HG03439 (cell line): ENCODE data around the gene PLCD4.

Source experiments
- ATAC-seq: cut with Tn5 transposase; IDR thresholded peaks from one replicate; pipeline ENCODE4 v1.9.1; 2021; ENCODE audit warnings: mild to moderate bottlenecking, moderate library complexity; ENCODE audit not compliant: unreplicated experiment

PLCD4 gene

DNA sequence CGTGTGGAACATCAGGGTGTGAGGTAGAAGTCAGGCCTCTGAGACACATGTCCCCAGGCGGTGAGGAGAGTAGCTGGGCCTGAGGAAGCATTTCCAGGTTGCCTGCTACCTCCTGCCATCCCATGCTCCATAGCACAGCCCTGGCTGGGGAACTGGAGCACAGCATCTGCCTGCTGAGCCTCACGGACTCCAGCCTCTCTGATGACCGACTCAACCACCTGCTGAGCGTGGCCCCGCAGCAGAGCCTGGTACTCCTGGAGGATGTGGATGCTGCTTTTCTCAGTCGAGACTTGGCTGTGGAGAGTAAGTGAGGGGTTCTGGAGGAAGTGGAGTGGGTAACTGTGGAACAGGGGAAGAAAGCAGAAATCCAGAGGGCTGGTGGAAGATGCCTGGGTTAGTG is 54.7 kb downstream of the PLCD4 start:
- no peak for ATAC-seq

DNA sequence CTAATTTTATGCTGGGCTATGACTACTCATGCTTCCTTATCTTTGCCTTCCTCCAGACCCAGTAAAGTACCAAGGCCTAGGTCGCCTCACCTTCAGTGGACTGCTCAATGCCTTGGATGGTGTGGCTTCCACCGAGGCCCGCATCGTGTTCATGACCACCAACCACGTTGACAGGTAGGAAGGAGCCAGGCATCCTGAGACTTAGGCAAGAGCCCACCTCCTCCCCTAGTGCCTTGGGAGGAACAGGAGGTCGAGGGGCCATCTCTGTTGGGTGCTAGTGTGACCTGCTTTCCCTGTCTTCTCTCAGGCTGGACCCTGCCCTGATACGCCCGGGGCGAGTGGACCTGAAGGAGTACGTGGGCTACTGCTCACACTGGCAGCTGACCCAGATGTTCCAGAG is 55.1 kb downstream of the PLCD4 start:
- ATAC-seq = no peak

DNA sequence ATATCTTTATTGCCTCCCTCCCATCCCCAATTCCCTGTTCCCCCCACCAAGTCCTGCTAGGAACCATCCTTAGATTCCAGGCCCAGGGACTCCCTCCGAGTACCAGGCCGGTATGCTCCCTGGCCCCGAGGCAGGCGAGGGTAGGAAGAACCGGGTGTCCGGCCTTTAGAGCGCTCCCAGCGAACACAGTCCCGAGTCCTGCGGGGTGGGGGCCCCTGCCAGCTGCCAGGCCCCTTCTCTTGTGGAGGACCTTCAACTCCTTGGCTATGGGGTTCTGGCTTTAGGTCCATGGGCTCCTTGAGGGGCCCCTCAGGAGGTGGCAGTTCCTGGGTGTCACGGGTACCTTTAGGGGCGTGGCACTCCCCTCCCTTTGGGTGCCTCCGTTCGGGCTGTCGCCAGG is 56.2 kb downstream of the PLCD4 start:
- no peak for ATAC-seq

DNA sequence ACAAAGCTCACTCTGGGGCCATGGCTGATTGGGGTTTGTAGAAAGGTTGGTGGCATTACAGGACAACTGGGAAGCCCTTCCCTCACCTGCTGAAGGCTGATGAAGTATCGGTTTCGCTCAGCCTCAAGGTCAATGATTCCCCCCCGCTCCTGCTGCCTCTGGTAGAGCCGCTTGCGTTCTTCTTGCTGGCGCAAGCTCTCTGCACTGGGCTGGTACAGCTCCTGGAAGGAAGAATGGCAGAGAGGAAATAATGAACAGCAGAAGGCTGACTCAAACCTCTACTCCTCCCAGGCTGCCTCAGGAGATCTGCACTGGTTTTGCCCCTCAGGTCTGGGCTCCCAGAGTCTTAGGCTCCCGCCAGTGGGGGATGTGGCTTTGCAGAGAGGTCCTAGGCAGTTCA is 57.0 kb downstream of the PLCD4 start:
- ATAC-seq = no peak

DNA sequence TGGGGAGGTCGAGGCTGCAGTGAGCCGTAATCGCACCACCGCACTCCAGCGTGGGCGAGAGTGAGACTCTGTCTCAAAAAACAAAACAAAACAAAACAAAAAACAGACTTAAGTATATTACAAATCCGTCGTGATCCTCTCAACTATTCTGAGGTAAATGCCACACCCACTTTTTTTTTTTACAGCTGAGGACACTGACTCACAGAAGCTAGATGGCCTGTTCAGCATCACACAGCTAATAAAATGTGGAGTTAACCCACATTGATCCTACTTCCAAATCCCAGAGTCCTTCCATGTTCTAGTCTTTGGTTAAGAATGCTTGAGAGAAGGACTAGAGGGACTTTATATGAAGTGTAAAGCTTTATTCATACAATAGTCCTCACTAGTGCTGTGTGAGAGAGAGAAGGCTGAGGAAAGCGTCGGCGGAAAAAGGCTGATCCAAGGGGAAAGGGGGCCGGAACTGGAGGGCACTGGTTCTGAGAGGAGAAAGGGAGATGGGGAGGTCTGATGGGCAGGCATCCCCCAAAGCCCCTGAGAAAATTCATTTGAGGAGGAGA is 63.5 kb downstream of the PLCD4 start:
- peak; percentile 4 for ATAC-seq

DNA sequence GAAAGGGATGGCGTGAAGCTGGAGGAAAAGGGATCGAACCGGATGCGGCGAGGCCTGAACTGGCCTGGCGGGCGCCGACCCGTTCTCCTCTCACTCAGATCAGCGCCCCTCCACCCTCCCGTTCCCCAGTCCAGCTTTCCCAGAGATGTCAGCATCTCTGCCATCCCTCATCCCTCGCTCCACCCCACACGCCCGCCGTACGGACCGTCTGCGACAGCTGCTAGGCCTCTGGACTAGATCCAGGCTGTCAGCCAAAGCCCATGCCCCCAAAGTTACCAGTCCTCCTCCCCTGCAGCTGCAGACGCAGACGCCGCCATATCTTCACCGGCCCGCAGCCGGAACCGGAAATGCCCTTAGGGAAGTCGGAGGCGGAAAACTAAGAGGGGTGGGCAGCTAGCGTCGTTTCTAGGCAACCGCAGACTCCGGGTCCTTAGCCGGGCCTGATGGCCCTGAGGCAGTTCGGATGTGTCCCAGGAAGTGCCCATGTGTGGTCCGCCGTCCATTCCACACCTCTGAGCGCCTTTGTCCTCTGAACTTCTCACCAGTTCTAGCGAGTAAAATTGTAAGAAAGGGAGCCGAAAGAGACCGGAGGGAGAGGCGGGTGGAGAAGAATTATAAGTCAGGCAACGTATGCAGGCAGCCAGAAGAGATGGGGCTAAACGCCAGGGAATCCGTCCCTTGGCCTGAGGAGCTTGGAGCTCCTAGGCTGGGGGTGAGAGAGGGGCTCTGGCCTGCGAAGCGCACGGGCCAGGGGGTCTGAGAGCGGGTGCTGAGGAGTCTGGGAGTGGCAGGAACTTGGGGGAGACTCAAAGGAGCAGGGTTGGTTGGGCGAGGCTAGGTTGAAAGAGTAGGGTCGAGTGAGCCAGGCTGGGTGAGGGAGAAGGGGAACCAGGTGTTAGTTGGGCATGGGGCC is 64.2 kb downstream of the PLCD4 start, which contains the start of the genes RNF25 and STK36:
Gene RNF25 (minus strand): TSS at position 349 of the 913 bp plus-strand sequence. CDS start 32 bp downstream, at position 317.
Gene STK36 (plus strand): TSS at position 433 of the 913 bp plus-strand sequence. CDS start 744 bp downstream, outside the sequence.
- ATAC-seq = peak; percentile 94

DNA sequence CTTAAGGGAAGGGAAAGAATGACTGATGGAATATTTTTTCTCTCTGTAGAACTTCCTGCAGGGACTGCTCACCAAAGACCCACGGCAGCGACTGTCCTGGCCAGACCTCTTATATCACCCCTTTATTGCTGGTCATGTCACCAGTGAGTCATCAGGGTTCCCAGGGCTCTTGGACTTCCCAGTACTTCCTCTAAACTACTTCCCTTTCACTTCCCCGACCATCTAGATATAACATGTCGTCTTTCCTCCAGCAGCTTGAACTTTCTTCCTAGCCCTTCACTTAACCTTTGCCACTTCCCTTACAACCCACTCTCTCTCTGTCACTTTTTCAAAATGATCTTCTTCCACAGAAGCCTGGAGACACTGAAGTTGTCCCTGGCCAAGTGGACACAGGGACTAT is 71.4 kb downstream of the PLCD4 start:
- no peak for ATAC-seq

DNA sequence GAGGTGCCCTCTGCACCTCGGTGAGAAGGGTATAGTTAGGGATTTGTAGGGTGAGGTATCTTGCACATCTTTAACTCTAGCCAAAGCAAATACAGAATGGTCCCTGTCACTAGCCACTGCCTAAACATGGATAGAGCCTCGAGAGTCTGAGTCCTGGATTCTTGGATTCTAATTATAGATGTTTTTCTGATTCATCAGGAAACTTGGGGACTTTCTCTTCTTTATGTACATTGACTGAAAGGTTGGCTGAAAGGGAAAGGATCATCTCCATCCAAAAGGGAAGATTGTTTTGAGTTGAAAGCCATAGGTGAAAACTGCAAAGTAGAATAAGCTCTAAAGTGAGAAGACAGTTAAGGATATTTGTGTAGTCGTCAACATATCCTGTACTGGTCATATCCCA is 72.4 kb downstream of the PLCD4 start:
- no peak for ATAC-seq
